PC-3 (cell line): Measurements from ENCODE around the gene MRC1.

Experiments
- CTCF ChIP-seq: fragments of 300-600 bp; sonication (generic); conservative IDR thresholded peaks from 2 replicates; pipeline ENCODE4 v1.5.1; 2017; ENCODE audit warnings: antibody characterized with exemption, low read depth, mild to moderate bottlenecking, low read length
- EZH2 ChIP-seq: fragments of 300-600 bp; sonication (generic); IDR thresholded peaks from one replicate; pipeline ENCODE4 v1.6.1; 2017; ENCODE audit warnings: antibody characterized with exemption, mild to moderate bottlenecking, low read length; ENCODE audit not compliant: unreplicated experiment
- EZH2phosphoT487 ChIP-seq: fragments of 300-600 bp; sonication (generic); IDR thresholded peaks from 2 replicates; pipeline ENCODE4 v1.6.1; 2018; ENCODE audit warnings: mild to moderate bottlenecking, antibody characterized with exemption, low read length, borderline replicate concordance

DNA sequence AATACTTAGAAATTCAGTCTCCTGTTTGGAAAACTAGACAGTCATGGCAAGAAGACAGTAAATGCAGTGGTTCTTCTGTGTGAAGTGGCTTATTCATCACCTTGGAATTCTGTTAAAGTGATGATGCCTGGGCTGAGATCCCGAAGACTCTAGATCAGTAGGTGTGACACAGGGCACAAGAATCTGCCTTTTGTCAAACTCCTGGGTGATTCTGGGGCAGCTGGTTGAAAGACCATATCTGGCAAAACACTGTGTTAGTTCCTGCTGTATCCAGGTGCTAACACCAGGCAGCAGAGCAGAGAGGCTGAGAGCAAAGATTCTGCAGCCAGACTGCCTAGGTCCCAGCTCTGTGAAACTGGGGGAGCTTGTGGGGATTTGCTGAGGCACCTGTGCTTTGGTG lies 26.5 kb downstream of the MRC1 start:
- no peak for TF ChIP-seq CTCF
- TF ChIP-seq EZH2, result no peak
- no peak for TF ChIP-seq EZH2phosphoT487
